GM06990 (cell line): ENCODE results near the gene RNGTT.

Experiments used
- DNase-seq: peaks from one replicate; pipeline ENCODE4 v3.0.0-alpha.2; 2011; ENCODE audit not compliant: insufficient read length; ENCODE audit errors: extremely low read depth
- H3K27me3 ChIP-seq: replicated peaks from 2 replicates; pipeline ENCODE4 v1.6.0; 2011; ENCODE audit warnings: low read length; ENCODE audit not compliant: control insufficient read depth, insufficient read depth
- H3K36me3 ChIP-seq: 2 replicates; pipeline ENCODE4 v1.5.1; 2011; ENCODE audit warnings: low read length; ENCODE audit not compliant: control insufficient read depth, insufficient read depth
- H3K4me3 ChIP-seq: replicated peaks from 2 replicates; pipeline ENCODE4 v1.5.1; 2011; ENCODE audit warnings: low read depth, mild to moderate bottlenecking, control low read depth, low read length
- TF ChIP-seq, protein P1 (sequence below): IDR thresholded peaks from 2 replicates; pipeline ENCODE4 v1.5.1; 2011; ENCODE audit warnings: low read length, control low read depth, mild to moderate bottlenecking, inconsistent platforms; ENCODE audit not compliant: insufficient read depth, poor library complexity, severe bottlenecking

The RNGTT gene

DNA sequence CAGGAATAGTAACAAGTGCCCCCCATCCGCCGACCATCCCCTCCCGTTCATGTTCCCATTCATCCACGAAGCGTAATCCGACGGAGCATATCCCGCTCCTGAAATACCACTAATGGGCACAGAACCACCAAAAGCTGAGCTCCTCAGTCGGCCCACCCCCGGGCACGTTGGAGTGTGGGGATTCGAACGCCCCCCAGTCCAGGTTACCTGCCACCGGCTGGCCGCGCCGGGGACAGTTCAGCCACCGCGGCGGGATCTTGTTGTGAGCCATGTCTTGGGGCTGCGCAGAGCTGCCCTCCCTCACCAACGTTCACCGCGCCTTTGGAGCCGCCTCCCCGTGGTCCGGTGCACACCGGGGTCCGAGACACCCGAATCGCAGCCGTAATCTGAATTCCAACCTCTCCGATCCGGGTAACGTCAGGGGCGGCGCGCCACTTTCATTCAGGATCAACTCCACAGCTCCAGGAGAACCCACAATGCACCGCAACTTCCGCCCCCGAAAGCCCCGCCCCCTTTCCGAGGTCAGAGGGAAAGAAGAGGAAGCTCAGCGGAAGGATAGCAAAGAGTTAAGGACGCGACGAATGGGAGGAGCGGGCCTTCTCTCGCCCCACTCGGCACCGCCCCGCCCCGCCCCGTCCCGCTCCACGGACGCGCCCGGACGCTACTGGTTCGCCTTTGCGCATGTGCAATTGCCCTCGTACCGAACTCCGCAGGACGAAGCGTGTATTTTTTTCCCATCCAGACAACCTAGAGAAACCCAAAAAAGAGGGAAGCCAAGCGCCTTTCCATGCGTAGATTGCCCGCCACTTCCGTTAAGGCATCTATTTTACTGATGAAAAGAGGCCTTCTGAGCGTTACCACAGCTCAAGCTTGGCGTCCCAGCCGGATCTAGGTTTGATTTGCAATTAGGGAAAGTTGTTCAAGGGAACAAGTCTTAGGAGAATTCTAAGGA, at the start of gene RNGTT:
Gene RNGTT (minus strand): TSS at position 480 of the 952 bp plus-strand sequence. CDS start 209 bp downstream, at position 271.
- peak; percentile 94 for DNase-seq
- Histone ChIP-seq H3K36me3 (no peaks in the 10 kb centered on the region), H3K27me3 (no peaks in the 10 kb centered on the region), H3K4me3 (peak within 1 kb of the TSS; percentile 86)
- TF ChIP-seq, protein P1, sequence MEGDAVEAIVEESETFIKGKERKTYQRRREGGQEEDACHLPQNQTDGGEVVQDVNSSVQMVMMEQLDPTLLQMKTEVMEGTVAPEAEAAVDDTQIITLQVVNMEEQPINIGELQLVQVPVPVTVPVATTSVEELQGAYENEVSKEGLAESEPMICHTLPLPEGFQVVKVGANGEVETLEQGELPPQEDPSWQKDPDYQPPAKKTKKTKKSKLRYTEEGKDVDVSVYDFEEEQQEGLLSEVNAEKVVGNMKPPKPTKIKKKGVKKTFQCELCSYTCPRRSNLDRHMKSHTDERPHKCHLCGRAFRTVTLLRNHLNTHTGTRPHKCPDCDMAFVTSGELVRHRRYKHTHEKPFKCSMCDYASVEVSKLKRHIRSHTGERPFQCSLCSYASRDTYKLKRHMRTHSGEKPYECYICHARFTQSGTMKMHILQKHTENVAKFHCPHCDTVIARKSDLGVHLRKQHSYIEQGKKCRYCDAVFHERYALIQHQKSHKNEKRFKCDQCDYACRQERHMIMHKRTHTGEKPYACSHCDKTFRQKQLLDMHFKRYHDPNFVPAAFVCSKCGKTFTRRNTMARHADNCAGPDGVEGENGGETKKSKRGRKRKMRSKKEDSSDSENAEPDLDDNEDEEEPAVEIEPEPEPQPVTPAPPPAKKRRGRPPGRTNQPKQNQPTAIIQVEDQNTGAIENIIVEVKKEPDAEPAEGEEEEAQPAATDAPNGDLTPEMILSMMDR = no peak

DNA sequence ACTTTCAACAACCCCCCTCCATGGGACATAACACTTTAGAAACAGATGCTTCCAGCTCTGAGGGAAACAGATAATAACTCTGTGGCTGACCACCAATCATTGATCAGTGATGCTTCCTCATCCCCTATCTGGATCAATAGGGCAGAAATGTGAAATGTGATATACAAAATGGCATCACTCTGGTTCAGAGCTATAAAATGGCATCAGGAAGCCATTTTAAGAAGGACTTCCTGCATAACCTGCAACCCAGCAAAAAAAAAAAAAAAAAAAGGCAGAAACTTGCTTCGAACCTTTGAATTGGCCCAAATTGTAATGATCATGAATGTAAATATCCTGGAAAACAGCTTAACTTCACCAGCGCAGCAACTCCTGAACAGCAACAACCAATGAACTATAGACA, 48.0 kb upstream of the RNGTT start:
- TF ChIP-seq, protein P1 = no peak
- no peak for DNase-seq
- H3K36me3 ChIP-seq = no peaks in the 10 kb centered on the region

DNA sequence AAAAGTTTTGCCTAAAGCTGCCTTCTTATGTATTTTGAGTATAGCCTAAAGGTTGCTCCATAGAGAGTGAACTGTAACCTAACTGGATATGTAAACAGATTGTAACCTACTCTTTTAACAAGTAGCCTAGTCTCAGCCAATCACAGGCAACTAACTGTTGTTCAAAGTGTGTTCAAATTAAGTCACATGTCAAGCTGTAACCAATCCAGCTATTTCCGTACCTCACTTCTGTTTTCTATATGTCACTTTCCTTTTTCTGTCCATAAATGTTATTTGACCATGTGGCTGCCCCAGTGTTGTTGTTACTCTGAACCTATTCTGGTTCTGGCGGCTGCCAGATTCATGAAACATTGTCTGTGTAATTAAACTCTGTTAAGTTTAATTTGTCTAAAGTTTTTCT, 47.4 kb upstream of the RNGTT start:
- Histone ChIP-seq H3K36me3 (no peaks in the 10 kb centered on the region), H3K27me3 (no peaks in the 10 kb centered on the region; the same call in 1 of the 2 replicates), H3K4me3 (no peak overlapping the region)
- no peak for DNase-seq
- TF ChIP-seq, protein P1 = no peak

More for the DNA sequence above, 48.0 kb upstream of the RNGTT start:
- no peak overlapping the region for H3K4me3 ChIP-seq
- no peaks in the 10 kb centered on the region; the same call in 1 of the 2 replicates for H3K27me3 ChIP-seq

DNA sequence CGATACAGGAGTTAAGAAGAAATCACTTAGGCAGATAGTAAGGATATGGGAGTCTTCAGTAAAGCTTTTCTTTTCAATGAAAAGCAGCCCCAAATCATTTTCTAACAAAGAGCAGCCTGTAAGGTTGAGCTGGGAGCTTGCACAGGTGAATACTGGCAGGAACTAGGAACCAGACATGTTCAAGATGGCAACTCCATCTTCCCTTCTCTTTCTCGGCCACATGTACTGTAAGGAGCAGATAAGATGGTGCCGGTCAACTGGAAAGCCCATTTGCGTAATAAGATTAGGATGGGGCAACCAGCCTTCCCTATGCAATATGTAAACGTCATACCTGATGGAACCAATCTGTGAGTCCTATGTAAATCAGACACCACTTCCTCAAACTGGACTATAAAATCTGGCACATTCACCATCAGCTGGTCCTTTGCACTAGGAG, 46.2 kb upstream of the RNGTT start:
- Histone ChIP-seq H3K27me3 (no peaks in the 10 kb centered on the region; the same call in 1 of the 2 replicates), H3K36me3 (no peaks in the 10 kb centered on the region), H3K4me3 (no peak overlapping the region)
- no peak for DNase-seq
- TF ChIP-seq, protein P1 = no peak

DNA sequence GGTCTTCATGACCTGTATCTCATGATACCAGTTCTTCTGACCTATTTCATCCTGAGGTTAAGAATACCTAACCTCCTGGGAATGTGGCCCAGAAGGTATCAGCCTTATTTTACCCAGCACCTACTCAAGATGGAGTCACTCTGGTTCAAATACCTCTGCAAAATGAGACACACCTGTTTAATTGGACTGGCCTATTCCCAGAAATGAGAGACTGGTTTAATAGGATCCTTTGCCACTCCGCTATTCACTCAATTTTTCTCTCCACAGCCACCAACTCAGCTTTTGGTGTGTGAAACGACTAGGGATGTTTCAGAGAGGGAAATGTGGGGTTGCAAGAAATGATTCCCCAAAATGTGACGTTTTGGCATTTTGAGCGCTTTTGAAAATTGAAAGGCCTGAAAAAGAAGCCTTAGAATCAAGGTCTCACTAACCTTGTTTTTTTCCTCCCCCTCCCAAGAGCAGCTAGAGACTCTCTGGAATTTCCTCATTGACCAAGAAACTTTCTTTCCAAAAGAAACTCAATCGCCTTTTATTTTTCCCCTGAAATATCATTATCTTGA, 45.5 kb upstream of the RNGTT start:
- H3K4me3 ChIP-seq = no peak overlapping the region
- TF ChIP-seq, protein P1 = no peak
- DNase-seq = no peak
- no peaks in the 10 kb centered on the region; the same call in 1 of the 2 replicates for H3K27me3 ChIP-seq
- H3K36me3 ChIP-seq = no peaks in the 10 kb centered on the region
